Hepatocyte (in vitro differentiated cells): ENCODE measurements around the gene DDX4.

Source experiments
- EZH2 ChIP-seq: fragments of 200-600 bp; sonication (generic); IDR thresholded peaks from 2 replicates; pipeline ENCODE4 v1.6.1; 2016; ENCODE audit warnings: antibody characterized with exemption, mild to moderate bottlenecking, borderline replicate concordance
- TF ChIP-seq, protein P1 (sequence below): fragments of 200-600 bp; sonication (generic); IDR thresholded peaks from 2 replicates; pipeline ENCODE4 v1.5.1; 2016; ENCODE audit warnings: antibody characterized with exemption, mild to moderate bottlenecking; ENCODE audit not compliant: poor library complexity

DNA sequence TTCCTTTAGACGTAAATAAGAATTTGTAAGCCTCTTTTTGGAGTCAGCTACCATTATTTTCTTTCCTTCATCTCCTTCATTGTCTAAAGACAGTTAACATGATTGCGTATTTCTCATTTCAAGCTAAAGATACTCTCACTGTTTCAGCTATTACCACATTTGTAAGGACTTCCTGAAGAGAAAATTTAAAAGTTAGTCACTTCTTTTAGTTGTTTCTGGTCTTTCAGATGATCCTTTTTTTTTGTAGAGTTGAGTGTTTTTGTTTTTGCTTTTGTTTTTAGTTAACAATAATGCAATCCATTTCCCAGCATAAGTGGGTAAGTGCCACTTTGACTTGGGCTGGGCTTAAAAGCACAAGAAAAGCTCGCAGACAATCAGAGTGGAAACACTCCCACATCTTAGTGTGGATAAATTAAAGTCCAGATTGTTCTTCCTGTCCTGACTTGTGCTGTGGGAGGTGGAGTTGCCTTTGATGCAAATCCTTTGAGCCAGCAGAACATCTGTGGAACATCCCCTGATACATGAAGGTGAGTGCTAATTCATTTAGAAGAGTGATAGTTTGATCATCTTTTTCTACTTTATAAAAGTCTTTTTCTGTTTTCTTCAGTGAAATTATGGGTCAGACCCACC lies 115.3 kb downstream of the DDX4 start:
- TF ChIP-seq, protein P1, sequence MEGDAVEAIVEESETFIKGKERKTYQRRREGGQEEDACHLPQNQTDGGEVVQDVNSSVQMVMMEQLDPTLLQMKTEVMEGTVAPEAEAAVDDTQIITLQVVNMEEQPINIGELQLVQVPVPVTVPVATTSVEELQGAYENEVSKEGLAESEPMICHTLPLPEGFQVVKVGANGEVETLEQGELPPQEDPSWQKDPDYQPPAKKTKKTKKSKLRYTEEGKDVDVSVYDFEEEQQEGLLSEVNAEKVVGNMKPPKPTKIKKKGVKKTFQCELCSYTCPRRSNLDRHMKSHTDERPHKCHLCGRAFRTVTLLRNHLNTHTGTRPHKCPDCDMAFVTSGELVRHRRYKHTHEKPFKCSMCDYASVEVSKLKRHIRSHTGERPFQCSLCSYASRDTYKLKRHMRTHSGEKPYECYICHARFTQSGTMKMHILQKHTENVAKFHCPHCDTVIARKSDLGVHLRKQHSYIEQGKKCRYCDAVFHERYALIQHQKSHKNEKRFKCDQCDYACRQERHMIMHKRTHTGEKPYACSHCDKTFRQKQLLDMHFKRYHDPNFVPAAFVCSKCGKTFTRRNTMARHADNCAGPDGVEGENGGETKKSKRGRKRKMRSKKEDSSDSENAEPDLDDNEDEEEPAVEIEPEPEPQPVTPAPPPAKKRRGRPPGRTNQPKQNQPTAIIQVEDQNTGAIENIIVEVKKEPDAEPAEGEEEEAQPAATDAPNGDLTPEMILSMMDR = no peak
- no peak for TF ChIP-seq EZH2
